Stimulated activated CD4-positive, alpha-beta T cell treated with anti-CD3 and anti-CD28 coated beads, Interleukin-2, amount 100 ng/mL, for 24 hours (primary cell): ENCODE results near the gene SHF.
"Not testable (repeated sequence)": the region's sequence is repeated elsewhere in the genome, so short reads cannot be mapped to it uniquely, and the experiment has no call there.

Source experiments
- DNase-seq, 2 donors: peaks; one replicate each; pipeline ENCODE4 v3.0.0-alpha.2; 2020

The SHF gene

DNA sequence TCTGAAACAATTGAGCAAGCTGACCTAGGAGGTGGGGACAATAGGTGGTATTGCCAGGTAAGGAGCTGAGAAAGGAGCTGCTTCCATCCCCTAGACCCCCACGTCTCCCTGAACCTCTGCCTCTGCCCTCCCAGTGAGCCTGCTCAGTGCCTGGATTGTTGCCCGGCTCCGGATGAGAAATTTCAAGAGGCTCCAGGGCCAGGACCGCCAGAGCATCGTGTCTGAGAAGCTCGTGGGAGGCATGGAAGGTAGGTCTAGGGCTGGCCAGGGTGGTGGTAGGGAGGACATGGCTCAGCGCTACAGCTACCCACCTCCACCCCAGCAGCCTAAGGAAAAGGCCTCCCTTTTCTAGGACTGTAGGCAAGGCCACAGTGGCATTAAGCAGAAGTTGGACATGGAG lies 44.7 kb downstream of the SHF start:
- DNase-seq: no peak

- no peak for DNase-seq
Observed at GRCh38 chr15:45141386-45141785, 46.4 kb downstream of the SHF start.

DNA sequence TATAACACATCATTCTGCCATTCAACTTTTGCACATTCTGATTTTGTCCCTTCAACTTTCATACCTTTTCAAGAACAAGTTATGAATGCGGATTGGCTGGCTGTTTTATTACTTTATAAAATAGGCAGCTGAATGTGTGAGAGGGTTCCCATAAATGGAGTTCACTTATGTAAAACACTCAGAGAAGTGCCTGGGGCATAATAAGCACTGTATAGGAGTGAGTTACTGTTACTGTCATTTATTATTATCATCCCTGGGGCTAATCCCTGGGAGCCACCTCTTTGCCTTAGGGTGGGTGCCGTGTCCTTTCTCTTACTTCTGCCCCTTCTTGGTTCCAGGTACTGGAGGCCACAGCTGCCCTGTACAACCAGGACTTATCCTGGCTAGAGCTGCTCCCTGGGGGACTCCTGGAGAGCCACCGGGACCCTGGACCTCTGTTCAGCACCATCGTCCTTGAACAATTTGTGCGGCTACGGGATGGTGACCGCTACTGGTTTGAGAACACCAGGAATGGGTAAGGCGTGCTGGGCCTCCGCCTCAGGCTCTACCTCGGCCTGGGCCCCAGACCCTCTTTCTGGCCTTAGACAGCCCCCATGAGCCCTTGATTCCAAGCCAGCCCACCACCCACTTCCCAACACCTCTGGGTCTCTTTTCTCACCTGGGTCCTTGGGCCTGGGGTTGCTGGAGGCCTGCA lies 47.1 kb downstream of the SHF start:
- no peak for DNase-seq

DNA sequence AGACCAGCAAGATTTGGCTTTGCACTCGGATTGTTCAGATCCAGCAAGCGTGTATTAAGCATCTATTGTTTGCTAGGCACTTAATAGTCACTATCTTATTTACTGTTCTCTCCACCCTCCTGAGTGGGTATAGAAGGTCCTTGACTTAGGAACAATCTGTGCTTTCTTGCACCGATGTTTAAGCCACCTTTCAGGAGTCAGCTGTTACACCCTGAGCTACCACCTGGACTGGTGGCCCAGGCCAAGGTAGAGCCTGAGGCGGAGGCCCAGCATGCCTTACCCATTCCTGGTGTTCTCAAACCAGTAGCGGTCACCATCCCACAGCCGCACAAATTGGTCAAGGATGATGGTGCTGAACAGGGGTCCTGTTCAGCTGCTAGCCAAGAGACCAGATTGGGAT lies 48.0 kb downstream of the SHF start:
- DNase-seq: no peak

GRCh38 chr15:45138814-45139765 lies 48.7 kb downstream of the SHF start:
- no peak for DNase-seq

DNA sequence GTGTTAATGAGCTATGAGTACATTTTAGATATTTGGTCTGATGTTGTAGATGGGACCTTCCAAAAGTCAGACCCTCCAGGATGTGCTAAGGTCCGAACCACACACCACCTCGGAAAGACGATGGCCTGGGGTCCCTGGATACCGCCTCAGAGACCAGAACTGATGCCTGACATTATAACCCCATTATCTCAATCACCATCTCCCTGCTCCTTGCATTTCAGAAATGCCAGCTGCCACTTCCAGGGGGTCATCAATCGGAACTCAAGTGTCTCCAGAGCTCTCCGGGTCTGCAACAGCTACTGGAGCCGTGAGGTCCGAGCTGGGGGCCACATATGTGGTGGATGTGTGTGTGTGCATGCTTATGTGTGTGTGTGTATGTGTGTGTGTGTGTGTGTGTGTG lies 50.1 kb downstream of the SHF start:
- DNase-seq: no peak

DNA sequence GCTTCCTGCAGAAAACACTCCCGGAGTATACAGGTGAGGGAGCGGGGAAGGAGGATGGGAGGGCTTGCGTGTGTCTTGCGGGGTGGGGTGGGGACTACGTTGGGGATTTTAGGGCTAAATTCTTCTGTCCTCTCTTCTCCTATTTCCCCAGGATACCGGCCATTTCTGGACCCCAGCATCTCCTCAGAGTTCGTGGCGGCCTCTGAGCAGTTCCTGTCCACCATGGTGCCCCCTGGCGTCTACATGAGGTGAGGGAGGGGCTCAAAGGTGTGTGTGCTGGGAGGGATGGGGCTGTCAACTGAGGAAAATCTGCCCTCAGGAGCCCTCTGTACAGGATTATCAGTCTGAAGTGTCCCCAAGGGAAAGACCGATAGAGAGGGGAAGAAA lies 51.4 kb downstream of the SHF start:
- peak in 1 of 2 donors; percentile 19 for DNase-seq

GRCh38 chr15:45135705-45136377 lies 51.9 kb downstream of the SHF start:
- DNase-seq: not testable (repeated sequence)

GRCh38 chr15:45134682-45135604 lies 52.8 kb downstream of the SHF start:
- peak in 1 of 2 donors; percentile 37 for DNase-seq

GRCh38 chr15:45134046-45134445 lies 53.7 kb downstream of the SHF start:
- no peak for DNase-seq

- no peak for DNase-seq
Observed at GRCh38 chr15:45133561-45133920, 54.2 kb downstream of the SHF start.

DNA sequence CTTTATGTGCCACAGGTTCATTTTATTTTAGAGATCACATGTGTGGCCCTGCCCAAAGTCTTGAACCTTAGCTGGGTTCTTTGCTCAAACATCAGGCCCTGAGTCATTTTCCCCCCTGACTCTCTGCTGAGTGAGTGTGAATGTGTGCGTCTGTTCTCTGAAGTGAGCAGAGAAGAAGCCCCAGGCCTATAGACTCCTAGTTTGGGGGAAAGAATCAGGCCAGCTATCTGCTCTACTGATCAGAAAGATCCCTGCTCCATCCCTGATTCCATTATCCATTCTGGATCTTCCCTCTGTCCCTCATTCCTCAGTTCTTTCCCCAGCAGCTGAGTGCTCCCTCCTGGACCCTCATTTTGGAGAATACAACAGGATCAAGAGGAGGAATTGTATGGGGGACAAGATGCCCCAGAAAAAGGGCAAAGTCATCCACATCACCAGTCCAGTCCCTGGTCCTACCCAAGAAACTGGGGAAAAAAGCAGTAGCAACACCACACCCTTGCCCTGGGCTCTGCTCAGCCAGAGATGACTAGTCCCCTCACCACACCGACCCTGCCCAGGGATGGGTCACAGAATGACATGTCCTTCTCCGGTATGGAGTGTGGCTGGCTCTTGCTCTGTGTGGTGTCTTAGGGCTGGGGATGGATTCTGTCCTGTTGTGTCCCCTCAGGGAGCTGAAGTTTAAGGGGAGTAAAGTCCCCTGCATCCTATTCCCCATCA lies 54.8 kb downstream of the SHF start:
- no peak for DNase-seq

DNA sequence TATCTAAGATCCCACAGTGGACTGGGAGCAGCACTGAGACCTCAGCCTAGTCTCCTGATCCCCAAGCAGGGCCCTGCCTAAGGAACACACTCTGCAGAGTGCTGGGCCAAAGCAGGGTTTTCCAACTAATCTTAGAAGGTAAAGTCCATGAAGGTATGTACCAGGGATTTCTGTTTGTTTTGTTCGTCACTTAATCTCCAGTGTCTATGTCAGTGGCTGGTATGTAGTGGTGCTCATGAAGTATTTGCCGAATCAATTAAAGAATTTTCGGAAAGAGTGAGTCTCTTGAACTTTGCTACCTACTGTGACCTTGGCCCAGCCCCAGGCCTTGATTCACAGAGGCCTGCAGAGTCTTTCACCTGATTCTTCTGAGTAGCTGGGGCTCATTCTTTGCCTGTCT lies 56.3 kb downstream of the SHF start:
- no peak for DNase-seq

DNA sequence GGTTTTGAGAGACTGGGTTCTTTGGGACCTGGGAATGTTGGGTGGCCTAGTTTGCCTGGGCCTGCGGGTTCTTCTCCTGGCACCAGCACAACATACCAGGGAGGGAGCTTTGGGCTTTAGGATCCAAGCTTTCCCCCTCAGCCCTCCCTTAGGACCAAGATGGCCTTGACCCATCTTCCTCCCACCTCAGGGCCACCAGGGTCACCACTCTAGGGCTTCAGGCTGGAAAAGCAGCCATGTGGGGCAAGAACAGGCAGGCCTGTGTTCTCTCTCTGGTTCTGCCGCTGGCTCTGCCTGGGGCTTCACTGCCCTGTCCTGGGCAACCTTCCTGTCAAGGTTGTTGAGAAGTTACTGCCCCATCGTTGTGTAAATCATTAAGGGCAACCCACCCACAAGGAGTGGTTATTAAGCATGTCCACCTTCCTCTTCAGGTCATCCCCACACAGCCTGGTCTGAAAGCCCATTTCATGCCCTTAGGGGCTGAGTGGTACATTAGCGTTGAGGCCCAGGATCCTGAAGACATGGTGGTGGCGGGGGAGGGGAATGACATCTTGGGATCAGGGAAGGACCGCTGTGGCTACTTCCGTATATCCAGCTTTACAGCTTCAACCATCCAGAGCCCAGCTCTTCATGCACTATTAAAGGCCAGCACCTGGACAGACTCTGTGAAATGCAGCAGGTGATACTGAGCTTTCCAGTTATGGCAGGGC lies 57.3 kb downstream of the SHF start:
- no peak for DNase-seq

- peak; percentile 38 to 57 for DNase-seq
Observed at GRCh38 chr15:45129651-45130129, 58.1 kb downstream of the SHF start, which contains the start of the genes DUOX1 and DUOXA1. Gene DUOX1 (plus strand): TSS chr15:45129994. CDS start chr15:45131967, 1,973 bp downstream. Gene DUOXA1 (minus strand): TSS chr15:45129879. CDS start chr15:45123014, 6,865 bp downstream.

GRCh38 chr15:45128971-45129639 lies 58.7 kb downstream of the SHF start:
- DNase-seq: no peak

GRCh38 chr15:45126535-45127158 lies 61.1 kb downstream of the SHF start:
- peak; percentile 34 to 56 for DNase-seq

- no peak for DNase-seq
Observed at GRCh38 chr15:45123397-45123796, 64.4 kb downstream of the SHF start.

GRCh38 chr15:45122719-45123118 lies 65.0 kb downstream of the SHF start:
- DNase-seq: no peak
